GM19351 (cell line): ENCODE results near the gene PLCE1.

Experiments used
- ATAC-seq: cut with Tn5 transposase; IDR thresholded peaks from one replicate; pipeline ENCODE4 v1.9.1; 2021; ENCODE audit warnings: mild to moderate bottlenecking, moderate library complexity; ENCODE audit not compliant: unreplicated experiment

PLCE1 gene

DNA sequence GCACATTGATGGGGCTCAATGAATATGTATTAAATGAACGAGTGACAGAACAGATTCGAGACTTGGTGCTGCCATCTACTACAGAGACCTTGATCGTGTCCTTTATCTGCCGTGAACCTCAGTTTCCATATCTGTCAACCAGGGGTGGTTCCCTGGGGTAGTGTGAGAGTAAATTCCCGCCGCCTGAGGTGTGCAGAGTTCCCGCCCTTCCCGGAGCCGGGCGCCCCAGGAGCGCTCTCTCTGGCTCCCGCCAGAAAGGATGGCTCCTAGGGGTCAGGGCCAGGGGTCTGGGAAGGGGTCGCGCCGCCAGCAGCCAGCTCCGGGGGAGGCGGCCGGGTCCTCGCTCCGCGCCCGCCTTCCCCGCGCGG, 333 bp upstream of the PLCE1 start:
- no peak for ATAC-seq

- ATAC-seq, result no peak
These were observed 689 bp downstream of the PLCE1 start for GRCh38 chr10:93994438-93994801.

GRCh38 chr10:93995182-93995581, 1.5 kb downstream of the PLCE1 start:
- ATAC-seq, result no peak

DNA sequence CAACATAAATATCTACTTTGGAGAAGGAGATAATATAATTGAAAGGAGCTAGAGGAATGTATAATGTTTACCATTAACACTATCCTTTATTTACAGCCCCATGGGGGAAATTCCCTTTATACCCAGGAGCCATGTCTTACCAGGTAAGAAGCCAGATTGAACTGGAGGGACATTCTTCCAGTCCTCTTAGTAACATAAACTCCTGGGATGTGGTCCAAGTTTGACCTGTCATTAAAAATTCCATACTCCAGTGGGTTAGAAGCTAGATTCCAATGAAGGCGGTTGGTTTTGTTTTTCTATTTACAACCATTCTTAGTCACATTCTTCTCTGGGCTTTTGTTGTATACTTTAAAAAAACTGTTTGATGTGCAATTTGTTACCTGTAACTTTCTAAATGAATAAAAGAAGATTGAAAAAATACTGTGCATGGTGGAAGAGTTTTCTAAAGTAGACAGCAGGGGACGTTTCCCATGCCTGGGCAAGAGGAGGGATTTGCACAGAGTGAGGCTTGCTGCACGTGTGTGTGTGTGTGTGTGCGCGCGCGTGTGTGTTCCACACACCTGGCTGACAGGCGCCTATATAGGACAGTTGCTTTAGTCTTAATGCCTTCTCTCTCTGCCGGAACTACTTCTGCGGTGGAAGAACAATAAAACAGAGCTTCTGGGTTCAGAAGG, 2.0 kb downstream of the PLCE1 start:
- no peak for ATAC-seq

DNA sequence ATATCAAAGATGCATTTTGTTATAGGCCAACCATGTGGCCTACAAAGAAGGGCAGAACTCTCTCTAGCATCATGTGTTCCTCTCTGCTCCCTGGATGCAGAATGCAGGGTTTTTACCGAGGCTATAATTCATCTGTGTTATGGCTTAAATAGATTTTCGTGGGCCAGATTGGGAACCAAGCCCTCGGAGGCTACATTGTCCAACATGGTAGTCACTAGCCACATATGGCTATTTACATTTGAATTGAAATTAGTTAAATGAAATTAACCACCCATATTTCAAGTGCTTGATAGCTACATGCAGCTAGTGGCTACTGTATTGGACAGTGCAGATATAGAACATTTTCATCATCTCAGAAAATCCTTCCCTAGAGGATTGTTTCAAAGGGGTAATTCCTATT, 2.8 kb downstream of the PLCE1 start:
- no peak for ATAC-seq

DNA sequence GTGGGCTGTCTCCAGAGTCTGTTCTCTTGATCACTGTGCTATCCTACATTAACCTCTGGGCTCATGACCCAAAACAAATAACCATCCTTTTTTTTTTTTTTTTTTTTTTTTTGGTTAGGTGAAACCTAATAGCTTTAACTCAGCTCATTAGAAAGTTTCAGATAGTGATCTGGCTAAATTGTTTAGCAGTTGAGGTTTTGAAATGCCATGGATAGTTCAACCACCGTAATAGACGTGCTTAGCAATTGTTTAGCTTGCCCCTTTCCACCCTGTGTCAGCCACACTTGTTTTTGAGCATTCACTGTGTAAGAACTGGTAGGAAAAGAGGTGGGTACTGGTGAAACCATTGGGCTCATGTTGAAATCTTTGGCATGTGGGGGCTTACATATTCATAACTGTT, 3.8 kb downstream of the PLCE1 start:
- ATAC-seq, result no peak

- ATAC-seq, result no peak
These were observed 5.7 kb downstream of the PLCE1 start for GRCh38 chr10:93999401-93999851.

- no peak for ATAC-seq
These were observed 7.1 kb downstream of the PLCE1 start for GRCh38 chr10:94000638-94001415.

GRCh38 chr10:94001416-94001810, 7.7 kb downstream of the PLCE1 start:
- no peak for ATAC-seq

DNA sequence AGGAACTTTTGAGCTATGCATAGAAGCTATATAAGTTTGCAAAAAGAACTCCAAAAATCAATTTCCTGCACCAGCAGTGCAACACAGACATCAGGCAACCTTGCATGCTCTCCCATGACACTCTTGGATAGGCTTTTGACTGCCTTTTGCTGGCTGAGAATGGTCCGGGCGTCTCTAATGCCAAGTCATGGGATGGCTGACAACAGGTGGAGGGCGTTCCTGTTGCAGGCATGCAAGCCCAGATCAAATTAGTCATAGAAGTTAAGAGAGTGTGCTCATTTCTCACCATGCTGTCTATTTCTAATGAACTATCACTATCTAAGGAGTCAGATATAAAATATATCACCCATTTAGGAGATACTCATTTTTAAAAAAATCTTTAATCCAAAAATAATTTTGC, 8.4 kb downstream of the PLCE1 start:
- no peak for ATAC-seq

GRCh38 chr10:94003488-94003887, 9.8 kb downstream of the PLCE1 start:
- ATAC-seq, result no peak

GRCh38 chr10:94005050-94005449, 11.3 kb downstream of the PLCE1 start:
- no peak for ATAC-seq

- ATAC-seq, result no peak
These were observed 13.1 kb downstream of the PLCE1 start for GRCh38 chr10:94006591-94007550.

GRCh38 chr10:94008526-94008925, 14.8 kb downstream of the PLCE1 start:
- no peak for ATAC-seq

- ATAC-seq, result no peak
These were observed 16.4 kb downstream of the PLCE1 start for GRCh38 chr10:94010116-94010515.

DNA sequence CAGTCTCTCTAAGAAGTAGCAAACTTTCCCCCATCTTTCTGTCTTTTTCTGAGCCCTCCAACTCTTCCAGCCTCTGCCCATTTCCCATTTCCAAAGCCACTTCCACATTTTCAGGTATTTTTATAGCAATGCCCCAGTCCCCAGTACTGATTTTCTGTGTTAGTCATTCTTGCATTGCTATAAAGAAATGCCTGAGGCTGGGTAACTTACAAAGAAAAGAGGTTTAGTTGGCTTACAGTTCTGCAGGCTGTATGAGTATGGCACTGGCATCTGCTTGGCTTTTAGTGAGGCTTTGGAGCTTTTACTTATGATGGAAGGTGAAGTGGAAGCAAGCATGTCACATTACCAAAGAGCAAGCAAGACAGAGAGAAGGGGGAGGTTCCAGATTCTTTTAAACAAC, 17.2 kb downstream of the PLCE1 start:
- no peak for ATAC-seq

DNA sequence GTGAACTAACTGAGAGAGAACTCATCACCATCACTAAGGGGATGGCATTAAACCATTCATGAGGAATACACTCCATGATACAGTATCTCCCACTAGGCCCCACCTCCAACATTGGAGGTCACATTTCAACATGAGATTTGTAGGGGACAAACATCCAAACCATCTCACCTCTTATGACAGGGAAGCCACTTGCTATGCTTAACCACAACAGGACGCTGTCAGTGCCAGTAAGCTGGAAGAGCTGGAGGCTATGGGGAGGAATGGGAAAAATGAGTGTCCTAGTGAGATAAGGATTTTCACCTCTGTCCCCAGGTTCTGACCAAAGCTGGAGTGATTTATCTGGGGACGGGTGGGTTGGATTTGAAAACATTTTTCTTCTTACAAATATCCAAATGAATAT, 17.6 kb downstream of the PLCE1 start:
- ATAC-seq, result no peak

DNA sequence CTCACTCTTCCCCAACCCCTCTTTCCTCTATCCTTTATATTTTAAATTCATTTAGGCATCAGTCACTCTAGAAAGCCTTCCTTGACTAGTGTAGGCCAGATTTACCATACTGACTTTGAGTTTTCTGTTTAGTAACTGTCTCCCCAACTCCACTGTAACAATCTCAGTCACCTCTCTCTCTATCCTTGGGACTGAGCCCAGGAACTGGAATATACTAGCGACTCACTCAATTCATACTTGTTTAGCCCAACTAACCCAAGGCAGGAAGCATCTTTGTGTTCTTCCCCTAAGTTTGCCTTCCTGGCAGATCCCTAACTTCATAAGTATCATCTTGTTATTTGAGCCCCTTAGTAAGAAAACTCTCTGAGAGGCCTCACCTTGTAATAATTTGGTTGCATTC, 19.1 kb downstream of the PLCE1 start:
- no peak for ATAC-seq

- ATAC-seq, result no peak
These were observed 19.6 kb downstream of the PLCE1 start for GRCh38 chr10:94013331-94013760.

- no peak for ATAC-seq
These were observed 20.6 kb downstream of the PLCE1 start for GRCh38 chr10:94014304-94014703.
